Measurements from ENCODE around the gene AP1S2. TPM values are rescaled to one million over a fixed set of nuclear protein-coding genes. Genes with fewer than 3 reads are reported as not detected.
A peak's percentile ranks its signal among the peaks of the same experiment; 100 is the strongest.

The AP1S2 gene
- total and polyA plus RNA-seq, 7 donors = 80.0 to 162 (median 116) TPM

GRCh38 chrX:15808254-15808653 lies 46.4 kb downstream of the AP1S2 start:
- Histone ChIP-seq H3K4me3 (no peak overlapping the region), H3K36me3 (ENCODE audit: insufficient read depth in 1 of 2, low read depth in 1 of 2) (peaks cover 0 to 84% of the 10 kb centered on the region in 2 donors), H3K4me1 (no peaks in the 10 kb centered on the region), H3K27ac (no peak overlapping the region), H3K27me3 (ENCODE audit: insufficient read depth in 3 of 3, low read length in 2 of 3) (no peaks in the 10 kb centered on the region), H3K9me3 (no peaks in the 10 kb centered on the region)
- no peak for TF ChIP-seq CTCF (IDR thresholded peaks at IDR 0.05)
- DNase-seq (no peak), ATAC-seq (no peak)
- intact Hi-C loops (cut with DNase I) = no loop called here
- 96 to 100% (median 98%) methylated on average over 3 to 4 of the region's 4 CpGs for WGBS, 3 donors

- intact Hi-C loops (cut with DNase I) = no loop called here
- no peak overlapping the region for H3K4me3 ChIP-seq
- H3K27ac ChIP-seq = no peak overlapping the region
- DNase-seq = no peak
- no peaks in the 10 kb centered on the region for H3K4me1 ChIP-seq
- H3K9me3 ChIP-seq = no peaks in the 10 kb centered on the region
- no peak for ATAC-seq
- peaks cover 0 to 75% of the 10 kb centered on the region in 2 donors for H3K36me3 ChIP-seq (ENCODE audit: insufficient read depth in 1 of 2, low read depth in 1 of 2)
- no peak for TF ChIP-seq CTCF (IDR thresholded peaks at IDR 0.05)
- no peaks in the 10 kb centered on the region for H3K27me3 ChIP-seq (ENCODE audit: insufficient read depth in 3 of 3, low read length in 2 of 3)
These were observed 50.0 kb downstream of the AP1S2 start for GRCh38 chrX:15804563-15804962.

- TF ChIP-seq CTCF (IDR thresholded peaks at IDR 0.05) = no peak
- WGBS, 3 donors = 73 to 96% (median 88%) methylated on average over 4 of the region's 4 CpGs
- no peaks in the 10 kb centered on the region for H3K9me3 ChIP-seq
- peaks cover 0 to 45% of the 10 kb centered on the region in 2 donors for H3K36me3 ChIP-seq (ENCODE audit: insufficient read depth in 1 of 2, low read depth in 1 of 2)
- no peak overlapping the region for H3K27ac ChIP-seq
- H3K4me3 ChIP-seq = no peak overlapping the region
- intact Hi-C loops (cut with DNase I) = no loop called here
- no peak for DNase-seq
- no peaks in the 10 kb centered on the region for H3K27me3 ChIP-seq (ENCODE audit: insufficient read depth in 3 of 3, low read length in 2 of 3)
- no peaks in the 10 kb centered on the region for H3K4me1 ChIP-seq
- ATAC-seq = no peak
These were observed 56.9 kb downstream of the AP1S2 start for GRCh38 chrX:15797707-15798106.

GRCh38 chrX:15790769-15791290 lies 63.8 kb downstream of the AP1S2 start:
- H3K9me3 ChIP-seq = no peaks in the 10 kb centered on the region
- TF ChIP-seq CTCF (IDR thresholded peaks at IDR 0.05) = no peak
- no peaks in the 10 kb centered on the region for H3K27me3 ChIP-seq (ENCODE audit: insufficient read depth in 3 of 3, low read length in 2 of 3)
- peak overlapping the region; percentile 86 for H3K4me3 ChIP-seq
- 1 to 2% (median 1%) methylated on average over 14 to 15 of the region's 15 CpGs for WGBS, 3 donors
- peaks cover 0 to 26% of the 10 kb centered on the region in 2 donors for H3K36me3 ChIP-seq (ENCODE audit: insufficient read depth in 1 of 2, low read depth in 1 of 2)
- peak; percentile 4 to 28 (median 23) for ATAC-seq
- H3K27ac ChIP-seq = peak overlapping the region; percentile 68
- no peak for DNase-seq
- intact Hi-C loops (cut with DNase I) = loop anchor here in 1 of 2 donors (2.0 kb wide), 1 partner anchor 64 kb away; the partner anchor contains the start of gene AP1S2
- H3K4me1 ChIP-seq = peaks cover 10% of the 10 kb centered on the region
